GM12892 (cell line): ENCODE data around the gene PRKD2.

Experiments used
- POLR2A ChIP-seq: IDR thresholded peaks from 2 replicates; pipeline ENCODE4 v1.6.1; 2011; ENCODE audit warnings: low read depth, low read length, control low read depth
- POLR2AphosphoS5 ChIP-seq: IDR thresholded peaks from 2 replicates; pipeline ENCODE4 v1.6.1; 2011; ENCODE audit warnings: low read depth, low read length, control low read depth
- TAF1 ChIP-seq: IDR thresholded peaks from 2 replicates; pipeline ENCODE4 v1.6.1; 2011; ENCODE audit warnings: low read depth, mild to moderate bottlenecking, control low read depth, low read length, borderline replicate concordance

DNA sequence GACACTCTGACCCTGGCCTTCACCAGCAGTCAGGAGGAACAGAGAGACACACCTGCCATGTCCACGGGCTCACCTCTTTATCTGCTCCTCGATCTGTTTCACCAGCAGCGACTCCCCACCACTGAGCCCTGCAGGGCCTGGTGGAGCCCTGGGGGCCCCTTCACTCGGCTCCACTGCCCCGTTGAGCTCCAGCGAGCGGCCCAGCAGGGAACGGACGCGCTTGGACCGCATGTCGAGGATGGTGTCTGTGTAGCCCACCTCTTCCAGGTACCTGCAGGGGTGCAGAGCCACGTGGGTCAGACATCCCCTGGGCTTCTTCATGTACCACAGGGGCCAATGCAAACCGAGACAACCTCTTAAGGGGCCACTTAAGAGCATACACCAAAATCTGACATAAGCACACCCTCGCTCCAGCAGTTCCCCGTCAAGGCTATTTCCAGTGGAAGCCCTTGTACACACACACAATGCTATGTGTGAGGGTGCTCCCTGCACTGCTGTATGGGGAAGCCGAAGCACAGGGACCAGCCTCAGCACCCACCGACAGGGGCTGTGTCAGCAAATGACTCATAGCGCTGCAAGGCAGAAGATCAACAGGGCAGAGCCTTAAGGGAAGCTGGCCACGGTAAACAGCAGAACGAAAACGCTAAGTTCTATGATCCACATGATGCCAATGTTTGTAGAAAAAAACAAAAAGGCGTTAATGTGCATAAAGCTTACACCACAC lies 16.2 kb upstream of the PRKD2 start:
- TF ChIP-seq POLR2AphosphoS5, result no peak
- no peak for TF ChIP-seq POLR2A
- TF ChIP-seq TAF1, result no peak
